Parathyroid adenoma (tissue), 2 donors: ENCODE data around the gene DCXR.

Experiments
- H2AFZ ChIP-seq: fragments of 300-600 bp; sonication (generic); one replicate; pipeline ENCODE4 v1.7.0; 2017; ENCODE audit warnings: antibody characterized with exemption, mild to moderate bottlenecking
- H3K27ac ChIP-seq: fragments of 300-600 bp; sonication (generic); one replicate; pipeline ENCODE4 v1.7.0; 2017
- H3K27me3 ChIP-seq: fragments of 300-600 bp; sonication (generic); one replicate; pipeline ENCODE4 v1.7.0; 2017; ENCODE audit warnings: low read length; ENCODE audit not compliant: control insufficient read depth, insufficient read depth
- H3K36me3 ChIP-seq: fragments of 300-600 bp; sonication (generic); one replicate; pipeline ENCODE4 v1.7.0; 2017; ENCODE audit warnings: low read length; ENCODE audit not compliant: control insufficient read depth, insufficient read depth
- H3K4me1 ChIP-seq: fragments of 300-600 bp; sonication (generic); one replicate; pipeline ENCODE4 v1.7.0; 2017; ENCODE audit warnings: control low read depth
- H3K4me2 ChIP-seq: fragments of 300-600 bp; sonication (generic); one replicate; pipeline ENCODE4 v1.7.0; 2017; ENCODE audit warnings: low read length
- H3K4me3 ChIP-seq: fragments of 300-600 bp; sonication (generic); one replicate; pipeline ENCODE4 v1.7.0; 2017; ENCODE audit warnings: low read depth, low read length
- H3K79me2 ChIP-seq: fragments of 300-600 bp; sonication (generic); one replicate; pipeline ENCODE4 v1.7.0; 2017; ENCODE audit warnings: control low read depth
- H3K9ac ChIP-seq: fragments of 300-600 bp; sonication (generic); one replicate; pipeline ENCODE4 v1.7.0; 2017; ENCODE audit warnings: mild to moderate bottlenecking
- H3K9me3 ChIP-seq: fragments of 300-600 bp; sonication (generic); one replicate; pipeline ENCODE4 v1.7.0; 2017; ENCODE audit warnings: low read length; ENCODE audit not compliant: control insufficient read depth
- CTCF ChIP-seq: fragments of 300-600 bp; sonication (generic); IDR thresholded peaks from one replicate; pipeline ENCODE4 v1.7.0; 2017; ENCODE audit warnings: antibody characterized with exemption, mild to moderate bottlenecking
- donor health status: primary hyperparathyroidism.

The DCXR gene

GRCh38 chr17:82081546-82081945 is 44.0 kb upstream of the DCXR start:
- Histone ChIP-seq H3K27ac (no peak overlapping the region), H3K9ac (no peak overlapping the region), H3K79me2 (no peaks in the 10 kb centered on the region), H2AFZ (no peak overlapping the region), H3K4me3 (no peak overlapping the region), H3K36me3 (no peaks in the 10 kb centered on the region), H3K4me2 (no peak overlapping the region), H3K27me3 (no peaks in the 10 kb centered on the region), H3K4me1 (no peaks in the 10 kb centered on the region), H3K9me3 (no peaks in the 10 kb centered on the region)
- no peak for TF ChIP-seq CTCF

- no peak overlapping the region for H2AFZ ChIP-seq
- no peaks in the 10 kb centered on the region for H3K27me3 ChIP-seq
- H3K4me2 ChIP-seq: no peak overlapping the region
- H3K27ac ChIP-seq: no peak overlapping the region
- no peak for TF ChIP-seq CTCF
- H3K4me1 ChIP-seq: no peaks in the 10 kb centered on the region
- H3K79me2 ChIP-seq: no peaks in the 10 kb centered on the region
- H3K9ac ChIP-seq: no peak overlapping the region
- no peaks in the 10 kb centered on the region for H3K9me3 ChIP-seq
- H3K36me3 ChIP-seq: no peaks in the 10 kb centered on the region
- no peak overlapping the region for H3K4me3 ChIP-seq
Measured at GRCh38 chr17:82080789-82081464, 43.4 kb upstream of the DCXR start.

GRCh38 chr17:82080048-82080788 is 42.7 kb upstream of the DCXR start:
- H3K36me3 ChIP-seq: no peaks in the 10 kb centered on the region

GRCh38 chr17:82079001-82079677 is 41.6 kb upstream of the DCXR start:
- no peaks in the 10 kb centered on the region for H3K4me1 ChIP-seq
- H3K4me2 ChIP-seq: no peak overlapping the region
- no peak overlapping the region for H3K9ac ChIP-seq
- H2AFZ ChIP-seq: no peak overlapping the region
- TF ChIP-seq CTCF: no peak
- no peaks in the 10 kb centered on the region for H3K36me3 ChIP-seq
- no peaks in the 10 kb centered on the region for H3K9me3 ChIP-seq
- H3K79me2 ChIP-seq: no peaks in the 10 kb centered on the region
- H3K4me3 ChIP-seq: no peak overlapping the region
- no peak overlapping the region for H3K27ac ChIP-seq
- H3K27me3 ChIP-seq: no peaks in the 10 kb centered on the region

More at GRCh38 chr17:82080048-82080788, 42.7 kb upstream of the DCXR start:
- Histone ChIP-seq H3K4me2 (no peak overlapping the region), H3K27me3 (no peaks in the 10 kb centered on the region), H3K27ac (no peak overlapping the region), H3K79me2 (no peaks in the 10 kb centered on the region), H2AFZ (no peak overlapping the region), H3K4me3 (no peak overlapping the region), H3K9ac (no peak overlapping the region), H3K4me1 (no peaks in the 10 kb centered on the region), H3K9me3 (no peaks in the 10 kb centered on the region)
- TF ChIP-seq CTCF: no peak
